Omental fat pad (tissue), 4 donors: ENCODE measurements around the gene ZIC4. TPM values are rescaled to one million over a fixed set of nuclear protein-coding genes. Genes with fewer than 3 reads are reported as not detected.

Experiments
- ATAC-seq: fragments of 150-250 bp; one replicate; pipeline ENCODE4 v1.9.1; 2016; ENCODE audit warnings: mild to moderate bottlenecking, moderate library complexity; ENCODE audit not compliant: low FRiP score
- DNase-seq: peaks from one replicate; pipeline ENCODE4 v3.0.0-alpha.2; 2019; ENCODE audit warnings: low spot score
- total RNA-seq, 4 donors: library from RNA; depleted of rRNA; stranded (reverse); fragments of >200 nt; gene quantifications; one replicate each; pipeline ENCODE4 v1.1.0, GENCODE V29; 2016
- TF ChIP-seq, protein P1 (sequence below), 3 donors: fragments of 450-650 bp; IDR thresholded peaks; one replicate each; pipeline ENCODE4 v1.5.1; 2016 to 2017; ENCODE audit warnings: antibody characterized with exemption in 3 of 3, mild to moderate bottlenecking in 3 of 3, moderate library complexity in 2 of 3

Gene ZIC4
- total RNA-seq, 4 donors from 2014 or later, result not detected

DNA sequence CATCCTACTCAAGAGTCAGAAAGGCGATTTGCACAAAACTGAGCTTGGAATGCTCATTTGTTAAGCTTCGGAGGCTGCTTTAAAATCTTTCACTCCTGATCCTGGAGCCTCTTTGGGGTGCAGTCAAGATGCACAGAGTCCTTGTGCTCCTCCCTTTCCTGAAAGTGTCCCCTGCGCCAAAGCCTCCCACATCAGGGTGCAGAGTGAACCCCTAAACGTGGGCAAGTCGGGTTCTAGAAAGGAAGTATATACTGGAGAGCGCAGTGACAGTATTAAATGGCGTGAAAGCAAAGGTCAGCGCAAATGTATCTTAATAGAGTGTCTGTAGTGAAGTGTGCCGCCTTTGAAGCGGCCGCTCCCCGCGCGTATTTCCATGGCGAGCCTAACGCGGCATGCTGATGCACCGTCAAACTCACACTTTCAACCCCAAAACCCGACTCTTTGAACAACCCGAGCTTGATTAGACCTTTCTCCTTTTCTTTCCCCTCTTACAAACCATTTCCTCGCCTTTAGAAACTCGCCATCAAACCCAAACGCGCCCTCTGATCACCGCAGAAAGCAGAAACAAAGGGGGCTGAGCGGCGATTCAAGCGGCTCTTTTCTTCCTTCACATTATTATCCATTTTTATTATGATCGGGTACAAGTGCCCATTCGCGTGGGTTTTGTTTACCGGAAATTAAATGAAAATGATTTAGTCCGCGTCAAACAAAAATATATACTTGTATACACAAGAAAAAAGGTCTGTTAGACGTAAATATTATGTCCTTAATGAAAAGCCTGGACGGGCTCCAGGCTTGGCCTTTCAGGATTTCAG lies 18.3 kb downstream of the ZIC4 start:
- DNase-seq (no peak), ATAC-seq (no peak)
- TF ChIP-seq, protein P1, sequence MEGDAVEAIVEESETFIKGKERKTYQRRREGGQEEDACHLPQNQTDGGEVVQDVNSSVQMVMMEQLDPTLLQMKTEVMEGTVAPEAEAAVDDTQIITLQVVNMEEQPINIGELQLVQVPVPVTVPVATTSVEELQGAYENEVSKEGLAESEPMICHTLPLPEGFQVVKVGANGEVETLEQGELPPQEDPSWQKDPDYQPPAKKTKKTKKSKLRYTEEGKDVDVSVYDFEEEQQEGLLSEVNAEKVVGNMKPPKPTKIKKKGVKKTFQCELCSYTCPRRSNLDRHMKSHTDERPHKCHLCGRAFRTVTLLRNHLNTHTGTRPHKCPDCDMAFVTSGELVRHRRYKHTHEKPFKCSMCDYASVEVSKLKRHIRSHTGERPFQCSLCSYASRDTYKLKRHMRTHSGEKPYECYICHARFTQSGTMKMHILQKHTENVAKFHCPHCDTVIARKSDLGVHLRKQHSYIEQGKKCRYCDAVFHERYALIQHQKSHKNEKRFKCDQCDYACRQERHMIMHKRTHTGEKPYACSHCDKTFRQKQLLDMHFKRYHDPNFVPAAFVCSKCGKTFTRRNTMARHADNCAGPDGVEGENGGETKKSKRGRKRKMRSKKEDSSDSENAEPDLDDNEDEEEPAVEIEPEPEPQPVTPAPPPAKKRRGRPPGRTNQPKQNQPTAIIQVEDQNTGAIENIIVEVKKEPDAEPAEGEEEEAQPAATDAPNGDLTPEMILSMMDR (IDR thresholded peaks at IDR 0.05), result no peak

DNA sequence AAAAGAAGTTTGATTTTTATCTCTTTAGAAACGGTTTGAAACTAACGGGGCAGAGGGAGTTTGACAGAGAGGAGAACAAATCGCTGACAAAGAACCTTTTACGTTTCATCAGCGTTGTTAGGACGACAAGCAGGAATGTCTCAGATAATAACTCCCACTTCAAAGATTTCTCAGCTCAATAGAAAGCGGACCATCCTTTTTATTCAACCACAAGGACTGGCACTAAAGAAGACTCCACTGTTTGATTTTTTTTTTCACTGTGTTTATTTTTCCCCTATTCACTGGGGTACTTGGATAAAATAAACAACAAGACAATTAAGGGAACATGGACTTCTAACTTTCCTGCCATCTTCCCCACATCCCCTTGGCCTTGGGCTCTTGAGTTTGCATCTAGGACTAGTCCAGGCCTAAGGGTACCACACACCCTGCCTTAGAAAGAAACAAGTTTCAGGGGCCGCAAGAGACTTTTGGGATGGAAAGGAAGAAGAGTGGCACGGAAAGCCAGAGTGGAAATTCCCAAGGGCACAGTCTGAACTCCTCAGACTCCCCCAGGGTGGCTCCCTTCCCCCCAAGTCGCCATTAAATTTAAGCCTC lies 19.0 kb downstream of the ZIC4 start:
- no peak for DNase-seq
- no peak for ATAC-seq
- TF ChIP-seq, protein P1 (IDR thresholded peaks at IDR 0.05), result no peak

DNA sequence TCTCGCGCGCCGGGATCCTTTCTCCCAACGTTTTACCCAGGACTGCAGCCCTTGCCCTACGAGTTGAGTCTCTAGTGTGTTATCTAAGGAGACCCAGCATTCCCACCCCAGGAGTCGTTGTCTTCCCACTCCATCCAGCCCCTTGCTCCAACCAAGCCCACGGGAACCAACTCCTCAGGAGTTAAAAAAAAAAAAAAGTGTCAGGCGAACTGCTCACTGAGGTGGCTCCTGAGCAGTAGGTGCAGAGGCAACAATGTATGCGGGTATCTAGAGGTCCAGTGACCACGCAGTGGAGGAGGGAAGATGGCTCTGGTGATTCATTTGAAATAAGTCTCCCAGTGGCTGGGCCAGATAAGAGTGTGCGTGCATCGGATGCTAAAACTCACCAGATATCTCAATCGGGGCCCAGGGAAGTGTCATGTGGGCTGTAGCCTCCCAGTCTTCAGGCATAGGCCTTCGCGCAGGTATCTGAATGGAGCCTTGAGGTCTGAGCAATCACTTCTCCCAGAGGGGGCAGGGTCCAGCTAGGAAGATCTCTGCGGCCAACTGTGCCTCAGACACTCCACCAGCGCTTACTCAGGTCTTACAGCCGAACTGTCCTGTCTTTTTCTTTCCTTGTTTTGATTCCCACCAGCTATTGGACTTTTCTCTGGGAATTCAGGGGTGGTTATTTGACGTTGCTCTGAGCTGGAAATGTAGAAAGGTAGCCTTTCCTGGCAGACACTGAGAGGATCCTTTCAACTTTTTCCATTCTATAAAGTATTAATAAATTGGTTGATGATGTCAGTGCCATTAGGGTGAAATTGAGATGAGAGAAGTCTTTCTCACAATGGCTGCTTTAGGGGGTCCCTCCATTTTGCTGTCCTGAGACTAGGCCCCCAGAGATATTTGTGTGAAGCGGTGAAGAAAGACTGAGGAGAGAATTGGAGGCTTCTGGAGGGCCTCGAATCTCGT lies 21.0 kb downstream of the ZIC4 start:
- DNase-seq (no peak), ATAC-seq (no peak)
- TF ChIP-seq, protein P1 (IDR thresholded peaks at IDR 0.05), result no peak

DNA sequence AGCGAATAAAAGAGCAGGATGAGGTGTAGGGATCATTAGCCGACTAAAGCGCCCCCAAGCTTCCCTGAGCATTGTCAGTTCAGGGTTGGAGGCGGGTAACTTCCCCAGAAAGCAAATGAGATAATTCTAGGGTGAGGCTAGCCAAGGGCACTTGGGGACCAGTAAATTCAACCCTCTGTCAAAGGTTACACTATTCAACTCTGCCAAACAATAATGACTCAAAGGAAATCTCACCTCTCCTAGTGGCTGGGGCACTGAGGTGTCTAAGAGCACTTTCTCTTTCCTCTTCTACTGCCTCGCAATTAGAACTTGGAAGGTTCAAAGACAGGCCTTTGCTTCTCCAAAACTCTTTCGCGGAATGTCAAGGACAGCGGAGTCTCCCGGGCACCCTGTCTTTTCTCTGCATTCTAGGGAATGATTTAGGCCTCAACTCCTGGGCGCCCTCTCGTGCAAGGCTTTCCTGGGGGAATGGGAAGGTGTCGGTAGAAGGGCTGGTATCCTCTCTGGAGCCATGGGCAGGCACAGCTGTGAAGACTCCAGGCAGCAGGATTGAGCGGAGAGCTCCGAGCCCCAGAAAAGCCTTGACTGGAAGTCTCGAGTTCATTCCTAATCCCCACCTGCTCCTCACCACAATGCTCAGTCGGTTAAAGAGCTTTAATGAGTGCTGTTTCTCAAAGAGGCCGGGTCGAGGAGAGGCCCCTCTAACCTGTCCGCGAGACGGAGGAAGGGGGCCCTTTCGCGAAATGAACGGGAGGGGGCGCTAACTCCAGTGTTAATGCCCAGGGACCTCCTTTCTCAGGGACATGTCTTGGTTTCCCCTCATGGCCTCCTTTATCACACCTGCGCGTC lies 21.9 kb downstream of the ZIC4 start:
- DNase-seq (no peak), ATAC-seq (no peak)
- TF ChIP-seq, protein P1 (IDR thresholded peaks at IDR 0.05), result no peak

DNA sequence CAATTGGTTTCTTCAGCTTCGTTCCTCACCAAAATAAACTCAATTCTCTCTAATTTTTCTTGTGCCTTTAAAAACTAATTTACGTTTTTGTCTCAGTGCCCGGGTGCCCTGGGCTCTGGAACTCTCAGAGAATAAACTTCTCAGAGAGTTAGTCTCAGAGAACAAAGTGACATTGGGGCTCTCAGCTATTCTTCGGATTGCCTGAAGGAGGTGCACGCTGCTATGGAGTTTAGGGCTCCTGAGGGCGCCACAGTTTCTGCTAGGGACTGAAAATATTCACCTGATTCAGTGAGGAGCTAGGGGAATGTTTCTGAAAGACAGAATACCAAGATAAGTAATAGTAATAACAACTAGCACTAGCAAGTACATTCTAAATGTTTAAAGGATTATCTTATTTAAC lies 22.7 kb downstream of the ZIC4 start:
- DNase-seq (no peak), ATAC-seq (no peak)
- TF ChIP-seq, protein P1 (IDR thresholded peaks at IDR 0.05), result no peak

DNA sequence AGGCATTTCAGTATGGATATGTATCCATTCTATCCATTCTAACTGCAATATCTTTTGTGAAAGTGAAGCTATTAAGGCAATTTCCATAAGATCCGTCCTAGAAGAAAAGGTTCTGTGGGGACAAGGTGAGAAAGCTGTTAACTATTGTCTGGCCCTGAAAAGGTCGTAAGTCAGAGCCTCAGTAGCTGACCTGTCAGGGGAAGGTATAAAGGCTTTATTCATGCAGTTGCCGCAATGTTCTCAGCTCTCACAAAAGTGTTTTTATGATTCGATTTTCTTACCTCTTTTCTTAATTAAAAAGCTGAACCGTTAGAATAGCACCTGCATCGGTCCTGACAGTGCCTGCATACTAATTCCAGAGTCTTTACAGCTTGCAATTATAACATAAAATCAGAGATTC lies 24.7 kb downstream of the ZIC4 start:
- TF ChIP-seq, protein P1 (IDR thresholded peaks at IDR 0.05), result no peak
- no peak for ATAC-seq
- no peak for DNase-seq
